DND-41 (cell line): ENCODE measurements around the gene TMEM190.

Source experiments
- CTCF ChIP-seq: IDR thresholded peaks from 2 replicates; pipeline ENCODE4 v1.5.1; 2012; ENCODE audit warnings: borderline replicate concordance, low read length, moderate library complexity, mild to moderate bottlenecking; ENCODE audit not compliant: poor library complexity, severe bottlenecking; ENCODE audit errors: extremely low read depth
- EZH2 ChIP-seq: IDR thresholded peaks from 3 replicates; pipeline ENCODE4 v1.6.1; 2012; ENCODE audit warnings: borderline replicate concordance, low read depth, mild to moderate bottlenecking, moderate library complexity, low read length, inconsistent platforms; ENCODE audit not compliant: severe bottlenecking

GRCh38 chr19:55406826-55407549 is 30.4 kb downstream of the TMEM190 start:
- TF ChIP-seq CTCF, result no peak
- no peak for TF ChIP-seq EZH2
